Spleen (tissue), 11 donors: Measurements from ENCODE around the gene LOXL1. TPM values are rescaled to one million over a fixed set of nuclear protein-coding genes. Genes with fewer than 3 reads are reported as not detected.
"Not testable (repeated sequence)": the region's sequence is repeated elsewhere in the genome, so short reads cannot be mapped to it uniquely, and the experiment has no call there.

ENCODE experiments used
- DNase-seq: peaks from one replicate; pipeline ENCODE4 v3.0.0-alpha.2; 2020
- H3K27ac ChIP-seq, 8 donors: fragments of 200-600 bp; sonication (generic) in 7 of 8; 1 replicate in 4 of 8; 2 replicates in 4 of 8; pipeline versions ENCODE4 v1.5.0 to v1.8.0; 2016 to 2021; ENCODE audit warnings: inconsistent platforms in 4 of 8, mild to moderate bottlenecking in 4 of 8, moderate library complexity in 1 of 8
- H3K27me3 ChIP-seq, 7 donors: fragments of 200-600 bp; sonication (generic) in 6 of 7; replicated peaks in 1 of 7; 1 replicate in 4 of 7; 2 replicates in 3 of 7; pipeline versions ENCODE4 v1.5.0 to v1.8.0; 2016 to 2021; ENCODE audit warnings: inconsistent platforms in 3 of 7, mild to moderate bottlenecking in 1 of 7
- H3K36me3 ChIP-seq, 6 donors: fragments of 200-600 bp; sonication (generic) in 5 of 6; 1 replicate in 4 of 6; 2 replicates in 2 of 6; pipeline versions ENCODE4 v1.5.0 to v1.8.0; 2016 to 2021; ENCODE audit warnings: inconsistent platforms in 2 of 6
- H3K4me1 ChIP-seq, 6 donors: fragments of 200-600 bp; sonication (generic) in 5 of 6; 1 replicate in 3 of 6; 2 replicates in 3 of 6; pipeline versions ENCODE4 v1.5.0 to v1.8.0; 2016 to 2021; ENCODE audit warnings: inconsistent platforms in 3 of 6
- H3K4me3 ChIP-seq, 8 donors: fragments of 200-600 bp; sonication (generic) in 7 of 8; 1 replicate in 4 of 8; 2 replicates in 4 of 8; pipeline versions ENCODE4 v1.5.0 to v1.8.0; 2016 to 2021; ENCODE audit warnings: inconsistent platforms in 4 of 8, mild to moderate bottlenecking in 4 of 8, moderate library complexity in 2 of 8
- H3K9me3 ChIP-seq, 8 donors: fragments of 200-600 bp; sonication (generic) in 7 of 8; 1 replicate in 4 of 8; 2 replicates in 4 of 8; pipeline versions ENCODE4 v1.5.0 to v1.8.0; 2016 to 2021; ENCODE audit warnings: inconsistent platforms in 4 of 8
- CTCF ChIP-seq, 11 experiments: fragments of 200-600 bp in 7 of 11; fragments of 450-650 bp in 4 of 11; sonication (generic) in 4 of 11; IDR thresholded peaks in 8 of 11; conservative IDR thresholded peaks in 3 of 11; 1 replicate in 7 of 11; 2 replicates in 4 of 11; pipeline versions ENCODE4 v1.4.0 to v1.8.0; 2016 to 2021; ENCODE audit warnings: antibody characterized with exemption in 11 of 11, inconsistent platforms in 4 of 11, mild to moderate bottlenecking in 1 of 11
- POLR2A ChIP-seq, 3 donors: fragments of 450-650 bp; IDR thresholded peaks; one replicate each; pipeline ENCODE4 v1.5.1; 2017; ENCODE audit warnings: antibody characterized with exemption in 3 of 3, mild to moderate bottlenecking in 1 of 3
- POLR2AphosphoS5 ChIP-seq, 3 donors: sonication (generic); formaldehyde crosslinking; IDR thresholded peaks; one replicate each; pipeline ENCODE4 v1.5.1; 2017; ENCODE audit warnings: antibody characterized with exemption in 3 of 3
- WGBS, 5 donors: extraction: QIAGEN DNeasy Blood & Tissue Kit in 3 of 5; methylation state at CpG; one replicate each; pipeline versions ENCODE4 v1.1.5 to v1.1.7; 2013 to 2018; 5-methylcytosine and 5-hydroxymethylcytosine counted together
- intact Hi-C: fragments of 100-400 bp; cut with DNase I; formaldehyde crosslinking; loops from one replicate; pipeline ENCODE4 v1.15.0; 2023; ENCODE audit warnings: low total_unique reads
- polyA plus RNA-seq, 3 donors: library from polyadenylated mRNA; stranded (reverse); fragments of 200-250 nt; gene quantifications; one replicate each; pipeline ENCODE4 v1.2.1, GENCODE V29; 2013
- total RNA-seq, 7 donors: library from RNA; depleted of rRNA in 3 of 7; stranded (reverse); fragments of >200 nt in 3 of 7; fragmentation: NEBNext Ultra II Directional in 4 of 7; extraction: Animal tissue kit (Norgen Biotek cat#: 25700) in 4 of 7; gene quantifications; one replicate each; pipeline versions ENCODE4 v1.1.0 to v1.2.1, GENCODE V29; 2016 to 2021
- donor health status: healthy with polysubstance abuse.
- donor health status: DM: no; HTN: no; CAD: no; lungs with moderate emphysema.
- donor health status: DM: no; HTN: no; CAD: no.
- donor health status: Bipolar disorder and iron deficiency.
- donor health status: healthy.
- donor health status: DM: no; HTN: no; CAD: no.
- donor health status: DM: yes; HTN: yes; CAD: no.

LOXL1 gene
- total and polyA plus RNA-seq, 10 donors = 3.3 to 11.3 (median 8.1) TPM

- no peak overlapping the region for H3K4me3 ChIP-seq
- TF ChIP-seq POLR2A (IDR thresholded peaks at IDR 0.05) (no peak), CTCF (IDR thresholded peaks at IDR 0.05 in 8 of 11, conservative IDR thresholded peaks at IDR 0.05 in 3 of 11) (no peak), POLR2AphosphoS5 (IDR thresholded peaks at IDR 0.05) (no peak)
- H3K27me3 ChIP-seq = no peaks in the 10 kb centered on the region
- peaks cover 0 to 32% (median 22%) of the 10 kb centered on the region in 6 donors for H3K4me1 ChIP-seq
- no peaks in the 10 kb centered on the region for H3K9me3 ChIP-seq
- H3K36me3 ChIP-seq = no peaks in the 10 kb centered on the region
- peak overlapping the region in 1 of 8 donors; percentile 33 for H3K27ac ChIP-seq
- 17 to 29% (median 23%) methylated on average over 8 of the region's 8 CpGs for WGBS, 5 donors
- DNase-seq = peak; percentile 72
- intact Hi-C loops = no loop called here
These were observed 32.8 kb downstream of the LOXL1 start for GRCh38 chr15:73959012-73959581.

- intact Hi-C loops = no loop called here
- Histone ChIP-seq H3K4me3 (no peak overlapping the region), H3K27me3 (no peaks in the 10 kb centered on the region), H3K9me3 (no peaks in the 10 kb centered on the region), H3K27ac (peak overlapping the region in 1 of 8 donors; percentile 33), H3K36me3 (no peaks in the 10 kb centered on the region), H3K4me1 (peaks cover 0 to 39% (median 26%) of the 10 kb centered on the region in 6 donors)
- whole genome bisulfite sequencing, 5 donors = 87 to 96% (median 90%) methylated on average over 6 of the region's 6 CpGs
- TF ChIP-seq CTCF (IDR thresholded peaks at IDR 0.05 in 8 of 11, conservative IDR thresholded peaks at IDR 0.05 in 3 of 11) (no peak), POLR2A (IDR thresholded peaks at IDR 0.05) (no peak), POLR2AphosphoS5 (IDR thresholded peaks at IDR 0.05) (no peak)
- DNase-seq = peak; percentile 43
These were observed 33.5 kb downstream of the LOXL1 start for GRCh38 chr15:73959801-73960200.

DNA sequence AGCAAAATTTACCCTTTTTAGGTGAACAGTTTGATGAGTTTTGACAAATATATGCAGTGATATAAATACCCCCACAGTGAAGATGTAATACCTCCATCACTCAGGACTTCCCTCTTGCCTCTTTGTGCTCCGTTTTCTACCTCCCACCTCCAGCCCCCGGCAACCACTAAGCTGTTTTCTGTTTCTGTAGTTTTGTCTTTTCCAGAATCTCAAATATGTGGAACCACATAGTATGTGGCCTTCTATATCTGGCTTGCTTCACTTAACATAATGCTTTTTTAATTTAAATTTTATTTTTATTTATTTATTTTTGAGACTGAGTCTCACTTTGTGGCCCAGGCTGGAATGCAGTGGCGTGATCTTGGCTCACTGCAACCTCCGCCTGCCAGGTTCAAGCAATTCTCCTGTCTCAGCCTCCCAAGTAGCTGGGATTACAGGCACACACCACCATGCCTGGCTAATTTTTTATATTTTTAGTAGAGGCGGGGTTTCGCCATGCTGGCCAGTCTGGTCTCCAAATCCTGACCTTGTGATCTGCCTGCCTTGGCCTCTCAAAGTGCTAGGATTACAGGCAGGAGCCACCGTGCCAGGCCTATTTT, 34.3 kb downstream of the LOXL1 start:
- H3K9me3 ChIP-seq, H3K36me3 ChIP-seq, intact Hi-C loops, H3K27ac ChIP-seq, H3K27me3 ChIP-seq, H3K4me3 ChIP-seq: not testable (repeated sequence)
- peaks cover 3 to 47% (median 32%) of the 10 kb centered on the region in 6 donors for H3K4me1 ChIP-seq
- DNase-seq = peak; percentile 21
- 83 to 92% (median 85%) methylated on average over 7 of the region's 7 CpGs for WGBS, 5 donors

DNA sequence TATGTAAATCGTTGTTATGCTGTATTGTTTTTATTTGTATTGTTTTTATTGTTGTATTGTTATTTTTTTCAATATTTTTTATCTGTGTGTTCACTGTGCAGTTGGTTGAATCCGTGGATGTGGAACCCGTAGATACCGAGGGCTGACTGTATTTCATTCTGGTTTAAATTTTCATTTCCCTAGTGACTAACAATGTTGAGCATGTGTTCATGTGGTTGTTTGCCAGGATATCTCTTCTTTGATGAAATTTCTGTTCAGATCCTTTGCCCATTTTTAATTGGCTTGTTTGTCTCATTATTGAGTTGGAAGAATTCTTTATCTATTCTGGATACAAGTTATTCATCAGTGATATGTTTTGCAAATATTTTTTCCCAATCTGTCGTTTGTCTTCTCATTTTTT, 36.2 kb downstream of the LOXL1 start:
- no peak overlapping the region for H3K27ac ChIP-seq
- H3K36me3 ChIP-seq = no peaks in the 10 kb centered on the region
- intact Hi-C loops = no loop called here
- WGBS, 5 donors = 86 to 88% (median 87%) methylated on average over 5 of the region's 5 CpGs
- H3K9me3 ChIP-seq = no peaks in the 10 kb centered on the region
- H3K4me1 ChIP-seq = peaks cover 3 to 49% (median 34%) of the 10 kb centered on the region in 6 donors
- H3K27me3 ChIP-seq = no peaks in the 10 kb centered on the region
- no peak for DNase-seq
- no peak overlapping the region for H3K4me3 ChIP-seq
- no peak for TF ChIP-seq POLR2A (IDR thresholded peaks at IDR 0.05)

DNA sequence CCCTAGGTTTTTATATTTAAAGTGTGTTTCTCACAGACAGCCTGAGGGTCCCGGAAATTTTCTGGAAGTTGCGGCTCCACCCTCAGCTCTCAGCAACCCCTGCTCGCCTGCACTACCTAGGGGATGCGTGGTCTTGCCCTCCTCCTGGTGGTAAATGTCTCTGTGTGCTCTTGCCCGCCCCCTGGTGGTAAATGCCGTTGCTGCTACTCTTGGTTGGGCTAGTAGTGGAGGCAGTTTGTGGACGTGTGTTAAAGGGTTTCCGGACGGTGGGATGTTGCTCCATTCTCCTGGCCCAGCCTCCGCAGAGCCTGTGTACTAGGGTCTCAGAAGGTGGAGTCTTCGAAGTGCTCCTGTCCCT, 38.5 kb downstream of the LOXL1 start:
- intact Hi-C loops = no loop called here
- H3K4me3 ChIP-seq = peak overlapping the region in 5 of 8 donors; percentile 9 to 61 (median 24)

More for the DNA sequence above, 38.5 kb downstream of the LOXL1 start:
- 1 to 6% (median 2%) methylated on average over 5 to 11 of the region's 11 CpGs for WGBS, 5 donors
- Histone ChIP-seq H3K4me1 (peaks cover 3 to 36% (median 23%) of the 10 kb centered on the region in 6 donors), H3K27ac (peak overlapping the region in 5 of 8 donors; percentile 2 to 70 (median 59)), H3K27me3 (no peaks in the 10 kb centered on the region), H3K36me3 (no peaks in the 10 kb centered on the region), H3K9me3 (no peaks in the 10 kb centered on the region)
- TF ChIP-seq POLR2AphosphoS5 (IDR thresholded peaks at IDR 0.05) (peak in 1 of 3 donors; percentile 34), CTCF (IDR thresholded peaks at IDR 0.05 in 8 of 11, conservative IDR thresholded peaks at IDR 0.05 in 3 of 11) (peak; percentile 90 to 98 (median 96)), POLR2A (IDR thresholded peaks at IDR 0.05) (no peak)
- peak; percentile 94 for DNase-seq
